H1 (cell line): ENCODE measurements around the gene MT1F. TPM values are rescaled to one million over a fixed set of nuclear protein-coding genes. Genes with fewer than 3 reads are reported as not detected.

Experiments used
- CTCF ChIA-PET: fragments of 300-600 bp; sonication (Branson Sonifier 250); formaldehyde crosslinking; loops from one replicate; lab custom pipeline; 2021; ENCODE audit not compliant: partially characterized antibody; lab: Charles Lee
- POLR2A ChIA-PET: fragments of 300-600 bp; sonication (Branson Sonifier 250); formaldehyde crosslinking; loops from one replicate; lab custom pipeline; 2021; ENCODE audit warnings: inconsistent platforms; ENCODE audit not compliant: partially characterized antibody; lab: Charles Lee
- DNase-seq, 2 experiments: peaks; one replicate each; pipeline versions ENCODE4 v3.0.0 to v3.0.0-alpha.2; 2010 to 2022; ENCODE audit warnings: low spot score in 2 of 2, low read depth in 1 of 2, mixed read lengths in 1 of 2
- FAIRE-seq: peaks from 2 replicates; lab custom pipeline; 2011; peaks lifted over from hg19 to GRCh38; lab: Jason Lieb, UNC
- H2AFZ ChIP-seq: 2 replicates; pipeline ENCODE4 v1.8.1; 2012; ENCODE audit warnings: low read length, inconsistent platforms
- H2AK5ac ChIP-seq: 2 replicates; pipeline ENCODE4 v1.6.1; 2013; ENCODE audit warnings: low read depth, low read length
- H2BK120ac ChIP-seq: replicated peaks from 2 replicates; pipeline ENCODE3; 2013; ENCODE audit warnings: low read depth, low read length, inconsistent platforms
- H2BK12ac ChIP-seq: 2 replicates; pipeline ENCODE4 v1.6.1; 2013; ENCODE audit warnings: low read depth, low read length
- H2BK15ac ChIP-seq: 2 replicates; pipeline ENCODE4 v1.6.1; 2013; ENCODE audit warnings: low read length
- H2BK20ac ChIP-seq: 2 replicates; pipeline ENCODE4 v1.6.1; 2013; ENCODE audit warnings: low read length
- H2BK5ac ChIP-seq: 2 replicates; pipeline ENCODE4 v1.6.1; 2013; ENCODE audit warnings: low read depth, low read length
- H3K14ac ChIP-seq: 2 replicates; pipeline ENCODE4 v1.6.1; 2013; ENCODE audit warnings: inconsistent platforms; ENCODE audit not compliant: insufficient read length
- H3K18ac ChIP-seq: 2 replicates; pipeline ENCODE4 v1.6.1; 2013; ENCODE audit warnings: low read length; ENCODE audit errors: extremely low read depth
- H3K23ac ChIP-seq: 2 replicates; pipeline ENCODE4 v1.6.1; 2013; ENCODE audit warnings: inconsistent platforms; ENCODE audit not compliant: insufficient read length
- H3K23me2 ChIP-seq: 2 replicates; pipeline ENCODE4 v1.6.1; 2013; ENCODE audit warnings: low read depth, low read length
- H3K27ac ChIP-seq: 2 replicates; pipeline ENCODE4 v1.6.1; 2011; ENCODE audit warnings: low read depth, low read length, inconsistent platforms
- H3K27me3 ChIP-seq, 4 experiments: replicated peaks in 1 of 4; 1 replicate in 1 of 4; 2 replicates in 3 of 4; pipeline versions ENCODE4 v1.6.1 to v1.8.1; 2011 to 2013; ENCODE audit warnings: low read length in 3 of 4, mild to moderate bottlenecking in 3 of 4, inconsistent platforms in 2 of 4, mixed read lengths in 2 of 4, moderate library complexity in 1 of 4; ENCODE audit not compliant: control insufficient read depth in 3 of 4, insufficient read depth in 3 of 4; ENCODE audit errors: extremely low read depth in 1 of 4
- H3K36me3 ChIP-seq, 4 experiments: 2 replicates each; pipeline versions ENCODE4 v1.6.1 to v1.8.1; 2011 to 2013; ENCODE audit warnings: mild to moderate bottlenecking in 4 of 4, low read length in 3 of 4, moderate library complexity in 2 of 4, control low read depth in 1 of 4, inconsistent platforms in 1 of 4; ENCODE audit not compliant: insufficient read depth in 4 of 4, control insufficient read depth in 2 of 4
- H3K4ac ChIP-seq: replicated peaks from 2 replicates; pipeline ENCODE3; 2013; ENCODE audit warnings: low read length, low read depth, mixed read lengths, inconsistent platforms; ENCODE audit not compliant: insufficient read length
- H3K4me1 ChIP-seq, 4 experiments: replicated peaks in 1 of 4; 1 replicate in 1 of 4; 2 replicates in 3 of 4; pipeline versions ENCODE4 v1.6.1 to v1.8.1; 2011 to 2013; ENCODE audit warnings: low read length in 3 of 4, inconsistent platforms in 2 of 4, mixed read lengths in 1 of 4; ENCODE audit not compliant: insufficient read depth in 4 of 4, control insufficient read depth in 3 of 4
- H3K4me2 ChIP-seq, 2 experiments: 2 replicates each; pipeline versions ENCODE4 v1.6.1 to v1.8.1; 2011 to 2013; ENCODE audit warnings: low read depth in 2 of 2, low read length in 2 of 2, control low read depth in 1 of 2, inconsistent platforms in 1 of 2, mild to moderate bottlenecking in 1 of 2; ENCODE audit not compliant: insufficient read depth in 1 of 2
- H3K4me3 ChIP-seq, 4 experiments: fragments of 200-600, 300-600 bp in 1 of 4; sonication (generic), shearing (Covaris generic), sonication (Bioruptor Twin) in 1 of 4; 2 replicates each; pipeline versions ENCODE4 v1.5.1 to v1.8.1; 2011 to 2016; ENCODE audit warnings: low read length in 4 of 4, low read depth in 3 of 4, control low read depth in 2 of 4, inconsistent platforms in 2 of 4, mild to moderate bottlenecking in 2 of 4, mixed read lengths in 1 of 4, moderate library complexity in 1 of 4; ENCODE audit not compliant: insufficient read depth in 2 of 4; ENCODE audit errors: extremely low read depth in 1 of 4
- H3K56ac ChIP-seq: replicated peaks from 2 replicates; pipeline ENCODE3; 2013; ENCODE audit warnings: low read depth, mild to moderate bottlenecking, mixed read lengths, low read length, inconsistent platforms; ENCODE audit not compliant: insufficient read length
- H3K79me1 ChIP-seq: 2 replicates; pipeline ENCODE4 v1.6.1; 2013; ENCODE audit warnings: low read depth, low read length, control low read depth
- H3K79me2 ChIP-seq, 2 experiments: 2 replicates each; pipeline versions ENCODE4 v1.6.1 to v1.8.1; 2012 to 2013; ENCODE audit warnings: low read length in 2 of 2, mild to moderate bottlenecking in 2 of 2, inconsistent platforms in 1 of 2; ENCODE audit not compliant: insufficient read depth in 2 of 2, control insufficient read depth in 1 of 2
- H3K9ac ChIP-seq, 4 experiments: replicated peaks in 1 of 4; 1 replicate in 1 of 4; 2 replicates in 3 of 4; pipeline versions ENCODE4 v1.6.1 to v1.8.1; 2011 to 2013; ENCODE audit warnings: low read depth in 3 of 4, low read length in 3 of 4, control low read depth in 2 of 4, mild to moderate bottlenecking in 2 of 4, moderate library complexity in 2 of 4, inconsistent platforms in 1 of 4; ENCODE audit errors: extremely low read depth in 1 of 4
- H3K9me3 ChIP-seq, 2 experiments: 2 replicates each; pipeline versions ENCODE4 v1.6.1 to v1.8.1; 2012 to 2013; ENCODE audit warnings: mild to moderate bottlenecking in 2 of 2, moderate library complexity in 2 of 2, control low read depth in 1 of 2, inconsistent platforms in 1 of 2, low read depth in 1 of 2, low read length in 1 of 2, mixed read lengths in 1 of 2; ENCODE audit not compliant: insufficient read depth in 2 of 2
- H4K20me1 ChIP-seq, 2 experiments: replicated peaks in 1 of 2; 2 replicates each; pipeline versions ENCODE3 to v1.8.1; 2011 to 2013; ENCODE audit warnings: inconsistent platforms in 2 of 2, low read length in 2 of 2, mild to moderate bottlenecking in 1 of 2; ENCODE audit not compliant: insufficient read depth in 2 of 2, control insufficient read depth in 1 of 2
- H4K5ac ChIP-seq: 2 replicates; pipeline ENCODE4 v1.6.1; 2013; ENCODE audit warnings: low read length, low read depth, mixed read lengths, inconsistent platforms; ENCODE audit not compliant: insufficient read length
- H4K8ac ChIP-seq: 2 replicates; pipeline ENCODE4 v1.8.0; 2013; ENCODE audit warnings: mild to moderate bottlenecking, moderate library complexity, low read length, inconsistent platforms; ENCODE audit not compliant: insufficient read depth; ENCODE audit errors: extremely low read depth
- H4K91ac ChIP-seq: replicated peaks from 2 replicates; pipeline ENCODE3; 2013; ENCODE audit warnings: low read length, mixed read lengths, inconsistent platforms; ENCODE audit not compliant: insufficient read length
- BACH1 ChIP-seq: IDR thresholded peaks from 2 replicates; pipeline ENCODE4 v1.6.1; 2012; ENCODE audit warnings: low read length, improper control_type of control experiment
- BRCA1 ChIP-seq: IDR thresholded peaks from 2 replicates; pipeline ENCODE4 v1.6.1; 2012; ENCODE audit warnings: low read depth, low read length, improper control_type of control experiment
- CREB1 ChIP-seq: IDR thresholded peaks from 2 replicates; pipeline ENCODE4 v1.6.1; 2012; ENCODE audit warnings: inconsistent platforms
- EP300 ChIP-seq, 2 experiments: IDR thresholded peaks; 1 replicate in 1 of 2; 2 replicates in 1 of 2; pipeline ENCODE4 v1.6.1; 2011 to 2012; ENCODE audit warnings: low read depth in 2 of 2, low read length in 2 of 2, mild to moderate bottlenecking in 2 of 2, borderline replicate concordance in 1 of 2, inconsistent platforms in 1 of 2, moderate library complexity in 1 of 2
- FOSL1 ChIP-seq: IDR thresholded peaks from 2 replicates; pipeline ENCODE4 v1.6.1; 2011; ENCODE audit warnings: mild to moderate bottlenecking, low read depth, low read length, moderate library complexity; ENCODE audit not compliant: insufficient read depth
- HDAC6 ChIP-seq: IDR thresholded peaks from one replicate; pipeline ENCODE4 v1.7.1; 2012; ENCODE audit warnings: low read depth, mild to moderate bottlenecking, inconsistent platforms, low read length, moderate library complexity
- RAD21 ChIP-seq, 2 experiments: IDR thresholded peaks in 1 of 2; conservative IDR thresholded peaks in 1 of 2; 2 replicates each; pipeline ENCODE4 v1.6.1; 2011; ENCODE audit warnings: low read depth in 2 of 2, low read length in 2 of 2, improper control_type of control experiment in 1 of 2, inconsistent platforms in 1 of 2, mild to moderate bottlenecking in 1 of 2, moderate library complexity in 1 of 2
- RBBP5 ChIP-seq: IDR thresholded peaks from 2 replicates; pipeline ENCODE4 v1.7.1; 2012; ENCODE audit warnings: low read depth, mild to moderate bottlenecking, inconsistent platforms, low read length, moderate library complexity, borderline replicate concordance
- RFX5 ChIP-seq: IDR thresholded peaks from 2 replicates; pipeline ENCODE4 v1.6.1; 2011; ENCODE audit warnings: low read depth, low read length, improper control_type of control experiment, borderline replicate concordance
- SIRT6 ChIP-seq: IDR thresholded peaks from one replicate; pipeline ENCODE4 v1.7.1; 2012; ENCODE audit warnings: low read length, inconsistent platforms
- SIX5 ChIP-seq: IDR thresholded peaks from 2 replicates; pipeline ENCODE4 v1.6.1; 2011; ENCODE audit warnings: mild to moderate bottlenecking, low read depth, low read length
- SRF ChIP-seq: IDR thresholded peaks from 2 replicates; pipeline ENCODE4 v1.6.1; 2011; ENCODE audit warnings: mild to moderate bottlenecking, low read depth, low read length, moderate library complexity
- TAF7 ChIP-seq: optimal IDR thresholded peaks from 2 replicates; pipeline ENCODE3; 2011; ENCODE audit warnings: low read depth, mild to moderate bottlenecking, inconsistent platforms, low read length, moderate library complexity, borderline replicate concordance
- WGBS, 2 experiments: shearing (Covaris generic) in 1 of 2; methylation state at CpG; one replicate each; pipeline versions ENCODE4 v1.1.6 to v1.1.7; 2013 to 2015; ENCODE audit warnings: low lambda C conversion rate in 2 of 2, mixed read lengths in 2 of 2, inconsistent platforms in 1 of 2, low coverage in 1 of 2, missing lambda C conversion rate in 1 of 2; ENCODE audit not compliant: insufficient replicate concordance in 2 of 2, insufficient coverage in 1 of 2, insufficient read length in 1 of 2; ENCODE audit errors: extremely low coverage in 1 of 2, missing lambda C conversion rate in 1 of 2; 5-methylcytosine and 5-hydroxymethylcytosine counted together
- polyA plus RNA-seq, 7 experiments: library from polyadenylated mRNA; depleted of rRNA in 3 of 7; stranded (reverse) in 5 of 7; unstranded in 2 of 7; fragments of >200 nt in 5 of 7; fragments of 200-250 nt in 2 of 7; gene quantifications; 1 replicate in 5 of 7; 2 replicates in 1 of 7; 4 replicates in 1 of 7; pipeline versions ENCODE4 v1.2.1 to v1.2.3, GENCODE V29; 2011 to 2013; ENCODE audit warnings: missing spikeins in 2 of 7, mixed read lengths in 2 of 7
- total RNA-seq: library from RNA; stranded (reverse); fragmentation: NEBNext Ultra II Directional; extraction: Animal tissue kit (Norgen Biotek cat#: 25700); gene quantifications from 2 replicates; pipeline ENCODE4 v1.2.1, GENCODE V29; 2021

The MT1F gene
- total and polyA plus RNA-seq, 2 of the 8 experiments (the other 6 are each of a cell fraction or from before 2014, with no cell fraction given): 5.9 to 20.8 TPM

- Histone ChIP-seq H3K23ac (no peak overlapping the region), H4K5ac (no peak overlapping the region), H3K9ac (no peak overlapping the region), H3K36me3 (no peaks in the 10 kb centered on the region), H3K14ac (no peak overlapping the region), H2BK15ac (no peak overlapping the region), H4K8ac (no peak overlapping the region), H3K79me1 (no peaks in the 10 kb centered on the region), H3K9me3 (peaks cover 0 to 4% of the 10 kb centered on the region in 2 experiments; a peak in 1 of 4 replicates), H2AFZ (no peak overlapping the region), H2BK20ac (no peak overlapping the region), H3K4me2 (no peak overlapping the region), H3K4me3 (no peak overlapping the region), H3K4me1 (peaks cover 0 to 2% (median 0%) of the 10 kb centered on the region in 4 experiments; a peak in 1 of 7 replicates), H4K91ac (no peak overlapping the region), H4K20me1 (no peaks in the 10 kb centered on the region)
- POLR2A ChIA-PET: interaction anchor here (0.8 to 3.3 kb wide), 6 partner anchors 17 to 75 kb away, joined by 3 to 25 read pairs (median 10); partner anchors contain the start of genes MT1E, MT1H and MT1X
- DNase-seq (no peak), FAIRE-seq (no peak)
- CTCF ChIA-PET: interaction anchor here (0.6 to 4.8 kb wide), 25 partner anchors 8 to 184 kb away, joined by 3 to 85 read pairs (median 7); partner anchors contain the start of genes MT1B, MT1G, MT1H and MT1X
- TF ChIP-seq BRCA1: no peak
- TF ChIP-seq SIX5: no peak
- TF ChIP-seq HDAC6: no peak
- no peak for TF ChIP-seq RAD21 (IDR thresholded peaks at IDR 0.05 in 1 of 2, conservative IDR thresholded peaks at IDR 0.05 in 1 of 2; ENCODE audit: low read depth in 2 of 2, low read length in 2 of 2)
- TF ChIP-seq FOSL1: no peak
- TF ChIP-seq RBBP5: no peak
- TF ChIP-seq CREB1: no peak
- TF ChIP-seq BACH1: no peak
- TF ChIP-seq SIRT6: no peak
- no peak for TF ChIP-seq TAF7
- no peak for TF ChIP-seq EP300 (IDR thresholded peaks at IDR 0.05; ENCODE audit: borderline replicate concordance in 1 of 2, low read depth in 2 of 2, low read length in 2 of 2)
- no peak for TF ChIP-seq RFX5
- no peak for TF ChIP-seq SRF
- TF ChIP-seq, all 59 proteins: peak for 0
- H3K27ac ChIP-seq: no peak overlapping the region
- H3K4ac ChIP-seq: no peak overlapping the region
- 100% methylated on average over 1 of the region's 1 CpG; no CpG with 5 or more reads in 1 of the 2 experiments for WGBS, 2 experiments
- H3K27me3 ChIP-seq: no peaks in the 10 kb centered on the region; a peak in 2 of 7 replicates
- H3K56ac ChIP-seq: no peak overlapping the region
- no peak overlapping the region for H2BK12ac ChIP-seq
- no peak overlapping the region for H2BK120ac ChIP-seq
- no peak overlapping the region for H2AK5ac ChIP-seq
- H3K79me2 ChIP-seq: no peaks in the 10 kb centered on the region
- H3K23me2 ChIP-seq: no peaks in the 10 kb centered on the region
- H3K18ac ChIP-seq: no peak overlapping the region
- H2BK5ac ChIP-seq: no peak overlapping the region
These were observed 42.9 kb downstream of the MT1F start for GRCh38 chr16:56700631-56701030.
